HEK293 (cell line): Measurements from ENCODE around the gene ZNHIT1.

Source experiments
- CTCF ChIA-PET: fragments of 350-600 bp; formaldehyde crosslinking; extraction: SDS; loops from one replicate; lab custom pipeline; 2021; ENCODE audit warnings: antibody characterized with exemption; lab: Yijun Ruan, JAX
- POLR2A ChIA-PET: fragments of 300-600 bp; formaldehyde crosslinking; extraction: SDS; loops from one replicate; lab custom pipeline; 2020; ENCODE audit warnings: antibody characterized with exemption, inconsistent platforms; lab: Yijun Ruan, JAX
- H3K27ac ChIP-seq: fragments of 200-500 bp; sonication (Bioruptor generic); 2 replicates; pipeline ENCODE4 v1.5.1; 2014; ENCODE audit warnings: low read depth, low read length, control low read depth, inconsistent platforms; ENCODE audit errors: extremely low read depth
- H3K36me3 ChIP-seq, 2 experiments: fragments of 200-500 bp in 1 of 2; sonication (Bioruptor generic) in 1 of 2; 1 replicate in 1 of 2; 2 replicates in 1 of 2; pipeline ENCODE4 v1.5.1; 2014 to 2017; ENCODE audit warnings: inconsistent platforms in 2 of 2, low read length in 2 of 2; ENCODE audit not compliant: control insufficient read depth in 2 of 2, insufficient read depth in 1 of 2
- H3K4me1 ChIP-seq: fragments of 200-500 bp; sonication (Bioruptor generic); 2 replicates; pipeline ENCODE4 v1.5.1; 2014; ENCODE audit warnings: mild to moderate bottlenecking, low read length, inconsistent platforms; ENCODE audit not compliant: control insufficient read depth, insufficient read depth
- H3K4me3 ChIP-seq: 2 replicates; pipeline ENCODE4 v1.5.1; 2011; ENCODE audit warnings: low read depth, mild to moderate bottlenecking, control low read depth, low read length, moderate library complexity
- H3K9me3 ChIP-seq: fragments of 200-500 bp; sonication (Bioruptor generic); 2 replicates; pipeline ENCODE4 v1.5.1; 2014; ENCODE audit warnings: low read depth, low read length, inconsistent platforms; ENCODE audit not compliant: control insufficient read depth, insufficient read depth
- FEZF1 ChIP-seq: fragments of 450-650 bp; formaldehyde crosslinking; IDR thresholded peaks from 2 replicates; pipeline ENCODE4 v1.5.1; 2016; ENCODE audit warnings: missing biosample characterization, missing genetic modification characterization
- GFI1B ChIP-seq: fragments of 450-650 bp; formaldehyde crosslinking; IDR thresholded peaks from 2 replicates; pipeline ENCODE4 v1.5.1; 2016; ENCODE audit warnings: missing biosample characterization, missing genetic modification characterization
- HIC1 ChIP-seq: fragments of 450-650 bp; formaldehyde crosslinking; IDR thresholded peaks from 2 replicates; pipeline ENCODE4 v1.5.1; 2016; ENCODE audit warnings: missing biosample characterization, missing genetic modification characterization
- KLF16 ChIP-seq: fragments of 450-650 bp; formaldehyde crosslinking; IDR thresholded peaks from 2 replicates; pipeline ENCODE4 v1.5.1; 2017; ENCODE audit warnings: missing biosample characterization, missing genetic modification characterization
- MZF1 ChIP-seq: fragments of 450-650 bp; formaldehyde crosslinking; IDR thresholded peaks from 2 replicates; pipeline ENCODE4 v1.5.1; 2017; ENCODE audit warnings: missing biosample characterization, missing genetic modification characterization, borderline replicate concordance
- WT1 ChIP-seq: fragments of 450-650 bp; formaldehyde crosslinking; IDR thresholded peaks from 2 replicates; pipeline ENCODE4 v1.5.1; 2016; ENCODE audit warnings: missing biosample characterization, missing genetic modification characterization
- ZBTB1 ChIP-seq: fragments of 450-650 bp; formaldehyde crosslinking; IDR thresholded peaks from 2 replicates; pipeline ENCODE4 v1.5.1; 2016; ENCODE audit warnings: missing biosample characterization, missing genetic modification characterization
- ZBTB11 ChIP-seq: fragments of 450-650 bp; formaldehyde crosslinking; conservative IDR thresholded peaks from 2 replicates; pipeline ENCODE4 v1.5.1; 2016; ENCODE audit warnings: low read depth, missing biosample characterization, missing genetic modification characterization
- ZBTB44 ChIP-seq: fragments of 450-650 bp; IDR thresholded peaks from 2 replicates; pipeline ENCODE4 v1.5.1; 2018; ENCODE audit warnings: missing biosample characterization, mild to moderate bottlenecking, missing genetic modification characterization
- ZFP3 ChIP-seq: fragments of 450-650 bp; formaldehyde crosslinking; IDR thresholded peaks from 2 replicates; pipeline ENCODE4 v1.5.1; 2016; ENCODE audit warnings: low read depth, missing biosample characterization, missing genetic modification characterization
- ZFP69B ChIP-seq: fragments of 450-650 bp; formaldehyde crosslinking; IDR thresholded peaks from 2 replicates; pipeline ENCODE4 v1.5.1; 2016; ENCODE audit warnings: missing biosample characterization, missing genetic modification characterization
- ZNF132 ChIP-seq: fragments of 450-650 bp; formaldehyde crosslinking; IDR thresholded peaks from 2 replicates; pipeline ENCODE4 v1.5.1; 2017; ENCODE audit warnings: missing biosample characterization, missing genetic modification characterization, borderline replicate concordance
- ZNF157 ChIP-seq: fragments of 450-650 bp; formaldehyde crosslinking; IDR thresholded peaks from 2 replicates; pipeline ENCODE4 v1.5.1; 2016; ENCODE audit warnings: missing biosample characterization, missing genetic modification characterization
- ZNF26 ChIP-seq: fragments of 450-650 bp; formaldehyde crosslinking; IDR thresholded peaks from 2 replicates; pipeline ENCODE4 v1.5.1; 2016; ENCODE audit warnings: missing biosample characterization, missing genetic modification characterization
- ZNF394 ChIP-seq: fragments of 450-650 bp; formaldehyde crosslinking; IDR thresholded peaks from 2 replicates; pipeline ENCODE4 v1.5.1; 2016; ENCODE audit warnings: missing biosample characterization, missing genetic modification characterization, mild to moderate bottlenecking, moderate library complexity, borderline replicate concordance
- ZNF423 ChIP-seq: fragments of 450-650 bp; formaldehyde crosslinking; IDR thresholded peaks from 2 replicates; pipeline ENCODE4 v1.5.1; 2016; ENCODE audit warnings: missing biosample characterization, missing genetic modification characterization
- ZNF433 ChIP-seq: fragments of 450-650 bp; formaldehyde crosslinking; IDR thresholded peaks from 2 replicates; pipeline ENCODE4 v1.5.1; 2016; ENCODE audit warnings: missing biosample characterization, missing genetic modification characterization, low read depth
- ZNF513 ChIP-seq: fragments of 450-650 bp; IDR thresholded peaks from 2 replicates; pipeline ENCODE4 v1.5.1; 2018; ENCODE audit warnings: missing biosample characterization, missing genetic modification characterization
- ZNF548 ChIP-seq: fragments of 450-650 bp; formaldehyde crosslinking; IDR thresholded peaks from 2 replicates; pipeline ENCODE4 v1.5.1; 2016; ENCODE audit warnings: missing biosample characterization, missing genetic modification characterization
- ZNF623 ChIP-seq: fragments of 450-650 bp; formaldehyde crosslinking; IDR thresholded peaks from 2 replicates; pipeline ENCODE4 v1.5.1; 2016; ENCODE audit warnings: missing biosample characterization, missing genetic modification characterization
- ZNF645 ChIP-seq: fragments of 450-650 bp; formaldehyde crosslinking; IDR thresholded peaks from 2 replicates; pipeline ENCODE4; 2016; ENCODE audit warnings: missing biosample characterization, missing genetic modification characterization
- ZNF776 ChIP-seq: fragments of 450-650 bp; formaldehyde crosslinking; IDR thresholded peaks from 2 replicates; pipeline ENCODE4 v1.5.0; 2017; ENCODE audit warnings: missing biosample characterization, missing genetic modification characterization, borderline replicate concordance
- ZSCAN16 ChIP-seq: fragments of 450-650 bp; formaldehyde crosslinking; IDR thresholded peaks from 2 replicates; pipeline ENCODE4 v1.5.1; 2016; ENCODE audit warnings: missing biosample characterization, missing genetic modification characterization

The ZNHIT1 gene

GRCh38 chr7:101265622-101266516, 47.9 kb downstream of the ZNHIT1 start (continued):
- TF ChIP-seq ZNF776 = no peak
- no peak for TF ChIP-seq MZF1 (tag by site-specific recombination)
- TF ChIP-seq FEZF1 (tag by site-specific recombination) = no peak
- no peak for TF ChIP-seq GFI1B (tag by site-specific recombination)
- TF ChIP-seq ZNF548 (tag by site-specific recombination) = no peak
- TF ChIP-seq ZNF26 (tag by site-specific recombination) = no peak
- no peak for TF ChIP-seq ZNF645 (tag by site-specific recombination)
- no peak for TF ChIP-seq ZNF433 (tag by site-specific recombination)
- TF ChIP-seq, all 188 proteins: peak for 0

GRCh38 chr7:101269664-101270063, 51.7 kb downstream of the ZNHIT1 start:
- no peaks in the 10 kb centered on the region for H3K9me3 ChIP-seq
- no peak overlapping the region for H3K27ac ChIP-seq
- H3K4me1 ChIP-seq = no peaks in the 10 kb centered on the region
- POLR2A ChIA-PET = no interaction called here
- H3K36me3 ChIP-seq = no peaks in the 10 kb centered on the region
- CTCF ChIA-PET = interaction anchor here (0.7 kb wide), 1 partner anchor 87 kb away, joined by 3 read pairs; no protein-coding TSS in a partner anchor
- no peak overlapping the region for H3K4me3 ChIP-seq
- no peak for TF ChIP-seq ZNF513 (tag by site-specific recombination)
- no peak for TF ChIP-seq HIC1 (tag by site-specific recombination)
- TF ChIP-seq WT1 (tag by site-specific recombination) = no peak
- TF ChIP-seq ZBTB44 (tag by site-specific recombination) = no peak
- no peak for TF ChIP-seq ZBTB1 (tag by site-specific recombination)
- TF ChIP-seq ZNF157 (tag by site-specific recombination) = no peak
- no peak for TF ChIP-seq ZNF394 (tag by site-specific recombination)
- no peak for TF ChIP-seq ZSCAN16 (tag by site-specific recombination)
- TF ChIP-seq ZNF132 (tag by site-specific recombination) = no peak
- TF ChIP-seq ZNF623 (tag by site-specific recombination) = no peak
- TF ChIP-seq ZFP69B (tag by site-specific recombination) = no peak
- no peak for TF ChIP-seq KLF16
- no peak for TF ChIP-seq ZNF423 (tag by site-specific recombination)
- TF ChIP-seq ZBTB11 (tag by site-specific recombination) = no peak
- TF ChIP-seq ZFP3 (tag by site-specific recombination) = no peak
